Hematopoietic multipotent progenitor cell treated with erythropoietin and hydrocortisone succinate and interleukin-3 and kit ligand, for 8 days (in vitro differentiated cells): ENCODE results near the gene RAB5B.
A peak's percentile ranks its signal among the peaks of the same experiment; 100 is the strongest.
"Not testable (repeated sequence)": the region's sequence is repeated elsewhere in the genome, so short reads cannot be mapped to it uniquely, and the experiment has no call there.

Experiments
- DNase-seq: peaks from one replicate; pipeline ENCODE4 v3.0.0-alpha.2; 2015

Gene RAB5B

DNA sequence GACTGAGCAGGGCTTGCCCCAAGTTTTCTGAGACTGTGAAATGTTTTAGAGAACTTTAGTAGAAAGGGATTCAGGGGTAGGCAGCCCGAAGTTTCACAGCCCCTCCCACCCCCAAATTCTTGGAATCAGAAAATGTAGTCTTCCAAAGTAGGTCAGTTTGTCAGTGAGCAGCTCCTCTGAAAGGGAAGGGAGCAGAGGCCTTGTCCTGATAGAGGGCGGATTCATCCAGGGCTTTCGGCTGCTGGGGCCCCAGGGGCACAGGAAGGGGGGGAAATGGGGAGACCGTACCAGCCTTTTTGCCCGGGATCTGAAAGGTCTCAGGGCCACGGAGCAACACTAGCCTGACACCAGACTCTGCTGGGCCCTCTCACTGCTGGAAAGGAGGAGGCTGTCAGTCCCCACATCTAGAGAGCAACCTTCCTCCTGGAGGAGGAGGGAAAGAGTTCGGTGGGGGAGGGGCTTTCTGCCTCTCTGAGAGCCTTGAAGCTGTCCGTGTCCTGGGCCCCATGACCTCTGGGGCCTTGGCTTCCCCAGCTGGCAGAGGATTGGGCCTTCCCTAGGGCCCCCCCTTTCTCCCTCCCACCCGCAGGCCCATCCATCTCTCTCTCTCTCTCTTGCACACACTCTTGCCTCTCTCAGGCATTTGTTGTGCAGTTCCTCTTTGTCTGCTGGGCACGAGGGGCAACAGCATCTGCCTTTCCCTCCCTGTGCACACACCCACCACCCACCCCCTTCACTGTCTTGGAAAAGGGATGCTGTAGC lies 46.7 kb downstream of the RAB5B start, which contains the start of gene IKZF4:
Gene IKZF4, plus strand, starts transcription at position 621 of the 762 bp plus-strand sequence. CDS start 451 bp downstream, outside the sequence.
- peak; percentile 74 for DNase-seq

DNA sequence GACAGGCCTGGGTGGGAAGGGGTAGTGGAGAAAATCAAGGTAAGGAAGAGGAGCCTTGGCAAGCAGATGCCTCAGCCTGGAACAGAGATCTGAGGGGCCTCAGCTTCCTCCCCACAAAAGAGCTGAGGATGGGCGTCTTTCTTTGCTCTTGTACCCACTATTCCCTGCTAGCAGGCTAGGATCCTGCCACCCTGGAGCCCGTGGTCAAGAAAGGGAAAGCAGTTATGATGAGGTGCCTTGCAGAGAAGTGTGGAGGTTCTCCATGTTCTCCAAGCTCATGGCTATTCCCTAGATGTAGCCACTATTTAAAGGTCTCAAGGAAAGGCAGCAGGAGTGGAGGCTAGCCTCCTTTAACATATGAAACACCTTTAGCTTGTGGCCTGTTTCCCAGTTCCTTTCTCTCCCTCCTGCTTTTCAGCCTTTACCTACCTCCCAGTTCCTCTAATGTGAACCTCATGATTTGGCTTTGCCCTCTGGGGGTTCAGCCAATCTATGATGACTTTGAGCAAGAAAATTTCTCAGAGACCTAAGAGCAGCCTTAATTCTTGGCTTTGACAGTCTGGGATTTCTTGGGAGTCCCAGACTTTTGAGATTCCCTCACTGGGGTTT lies 48.1 kb downstream of the RAB5B start:
- DNase-seq, result peak; percentile 45

DNA sequence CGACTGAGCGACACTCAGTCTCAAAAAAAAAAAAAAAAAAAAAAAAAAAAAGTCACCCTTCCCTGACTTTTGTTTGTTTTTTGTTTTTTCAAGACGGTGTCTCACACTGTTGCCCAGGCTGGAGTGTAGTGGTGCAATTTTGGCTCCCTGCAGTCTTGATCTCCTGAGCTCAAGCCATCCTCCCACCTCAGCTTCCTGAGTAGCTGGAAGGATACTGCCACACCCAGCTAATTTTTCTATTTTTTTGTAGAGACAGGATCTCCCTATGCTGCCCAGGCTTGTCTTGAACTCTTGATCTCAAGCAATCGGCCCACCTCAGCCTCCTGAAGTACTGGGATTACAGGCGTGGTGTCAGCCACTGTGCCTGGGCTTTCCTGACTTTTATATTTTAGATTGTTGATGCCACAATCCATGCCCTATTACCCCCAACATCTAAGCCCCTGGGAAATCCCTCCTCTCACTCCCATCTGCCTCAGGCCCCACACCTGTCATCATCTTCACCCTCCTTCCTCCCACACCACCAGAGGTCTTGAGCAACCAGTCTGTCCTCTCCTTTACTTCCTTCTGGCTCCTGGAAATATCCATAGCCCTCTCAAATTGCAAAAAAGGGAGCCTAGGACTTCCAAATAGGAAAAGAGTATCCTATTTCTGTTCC lies 54.8 kb downstream of the RAB5B start:
- no peak for DNase-seq

DNA sequence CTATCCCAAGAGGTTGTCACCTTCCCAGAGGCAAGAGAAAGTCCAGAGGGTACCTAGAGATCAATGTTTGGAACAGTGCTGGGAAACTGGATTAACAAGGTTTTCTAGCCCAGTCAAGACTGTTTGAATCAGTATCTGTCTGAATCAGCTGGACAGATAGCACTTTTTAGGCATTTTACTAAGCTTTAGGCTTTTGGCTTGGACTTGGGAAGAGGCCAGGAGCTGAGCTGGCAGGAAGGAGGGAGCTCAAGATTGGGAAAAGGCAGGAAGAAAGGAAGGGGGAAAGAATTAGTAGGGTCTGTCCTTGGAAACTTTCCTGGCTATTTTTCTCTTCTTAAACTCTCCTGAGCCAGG lies 55.3 kb downstream of the RAB5B start:
- DNase-seq, result no peak

DNA sequence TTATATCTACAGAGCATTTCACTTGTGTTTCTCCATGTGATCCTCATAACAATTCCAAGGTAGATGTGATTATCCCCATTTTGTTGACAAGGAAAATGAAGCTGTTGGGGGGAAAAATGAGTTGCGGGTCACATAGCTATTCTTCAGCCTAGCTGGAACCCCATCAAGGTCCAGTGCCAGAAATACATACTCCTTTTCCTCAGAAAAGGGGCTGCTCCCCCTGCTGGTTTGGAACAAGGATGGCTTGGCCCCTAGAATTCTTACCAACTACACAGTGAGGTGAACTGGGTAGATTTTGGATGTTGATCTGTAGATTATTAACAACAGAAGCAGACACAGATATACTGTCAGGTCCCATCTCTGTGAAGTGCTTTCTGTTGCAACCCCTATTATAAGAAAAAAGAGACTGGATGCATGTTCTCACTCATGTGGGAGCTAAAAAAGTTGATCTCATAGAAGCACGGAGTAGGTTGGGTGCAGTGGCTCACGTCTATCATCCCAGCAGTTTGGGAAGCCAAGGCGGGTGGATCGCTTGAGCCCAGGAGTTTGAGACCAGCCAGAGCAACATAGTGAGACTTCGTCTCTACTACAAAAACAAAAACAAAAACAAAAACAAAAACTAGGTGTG lies 55.9 kb downstream of the RAB5B start:
- DNase-seq, result peak; percentile 79

DNA sequence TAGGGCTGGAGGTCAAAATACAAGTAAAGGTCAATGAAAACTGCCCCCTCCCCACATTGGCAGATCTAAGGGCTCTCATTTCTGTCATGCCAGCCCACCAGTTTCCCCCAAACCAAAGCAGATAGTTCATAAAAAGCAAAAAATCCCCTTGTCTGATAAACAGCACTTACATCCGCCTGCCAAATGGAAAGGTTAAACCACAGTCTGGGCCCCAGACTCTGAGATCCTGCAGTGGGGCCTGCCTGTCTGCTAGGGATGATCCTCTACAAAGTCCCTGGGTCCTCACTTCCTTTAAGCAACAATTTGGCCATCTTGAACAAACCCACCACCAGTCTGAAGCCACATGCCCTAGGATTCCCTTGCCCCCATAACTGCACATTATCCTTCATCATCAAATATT lies 58.1 kb downstream of the RAB5B start:
- no peak for DNase-seq

DNA sequence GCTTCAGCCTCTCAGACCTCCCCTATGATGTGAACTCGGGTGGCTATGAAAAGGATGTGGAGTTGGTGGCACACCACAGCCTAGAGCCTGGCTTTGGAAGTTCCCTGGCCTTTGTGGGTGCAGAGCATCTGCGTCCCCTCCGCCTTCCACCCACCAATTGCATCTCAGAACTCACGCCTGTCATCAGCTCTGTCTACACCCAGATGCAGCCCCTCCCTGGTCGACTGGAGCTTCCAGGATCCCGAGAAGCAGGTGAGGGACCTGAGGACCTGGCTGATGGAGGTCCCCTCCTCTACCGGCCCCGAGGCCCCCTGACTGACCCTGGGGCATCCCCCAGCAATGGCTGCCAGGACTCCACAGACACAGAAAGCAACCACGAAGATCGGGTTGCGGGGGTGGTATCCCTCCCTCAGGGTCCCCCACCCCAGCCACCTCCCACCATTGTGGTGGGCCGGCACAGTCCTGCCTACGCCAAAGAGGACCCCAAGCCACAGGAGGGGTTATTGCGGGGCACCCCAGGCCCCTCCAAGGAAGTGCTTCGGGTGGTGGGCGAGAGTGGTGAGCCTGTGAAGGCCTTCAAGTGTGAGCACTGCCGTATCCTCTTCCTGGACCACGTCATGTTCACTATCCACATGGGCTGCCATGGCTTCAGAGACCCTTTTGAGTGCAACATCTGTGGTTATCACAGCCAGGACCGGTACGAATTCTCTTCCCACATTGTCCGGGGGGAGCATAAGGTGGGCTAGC lies 60.9 kb downstream of the RAB5B start:
- DNase-seq, result no peak

DNA sequence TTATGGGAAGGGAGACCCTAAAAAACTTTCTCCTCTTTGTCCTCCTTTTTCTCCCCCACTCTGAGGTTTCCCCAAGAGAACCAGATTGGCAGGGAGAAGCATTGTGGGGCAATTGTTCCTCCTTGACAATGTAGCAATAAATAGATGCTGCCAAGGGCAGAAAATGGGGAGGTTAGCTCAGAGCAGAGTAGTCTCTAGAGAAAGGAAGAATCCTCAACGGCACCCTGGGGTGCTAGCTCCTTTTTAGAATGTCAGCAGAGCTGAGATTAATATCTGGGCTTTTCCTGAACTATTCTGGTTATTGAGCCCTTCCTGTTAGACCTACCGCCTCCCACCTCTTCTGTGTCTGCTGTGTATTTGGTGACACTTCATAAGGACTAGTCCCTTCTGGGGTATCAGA lies 63.3 kb downstream of the RAB5B start:
- no peak for DNase-seq

DNA sequence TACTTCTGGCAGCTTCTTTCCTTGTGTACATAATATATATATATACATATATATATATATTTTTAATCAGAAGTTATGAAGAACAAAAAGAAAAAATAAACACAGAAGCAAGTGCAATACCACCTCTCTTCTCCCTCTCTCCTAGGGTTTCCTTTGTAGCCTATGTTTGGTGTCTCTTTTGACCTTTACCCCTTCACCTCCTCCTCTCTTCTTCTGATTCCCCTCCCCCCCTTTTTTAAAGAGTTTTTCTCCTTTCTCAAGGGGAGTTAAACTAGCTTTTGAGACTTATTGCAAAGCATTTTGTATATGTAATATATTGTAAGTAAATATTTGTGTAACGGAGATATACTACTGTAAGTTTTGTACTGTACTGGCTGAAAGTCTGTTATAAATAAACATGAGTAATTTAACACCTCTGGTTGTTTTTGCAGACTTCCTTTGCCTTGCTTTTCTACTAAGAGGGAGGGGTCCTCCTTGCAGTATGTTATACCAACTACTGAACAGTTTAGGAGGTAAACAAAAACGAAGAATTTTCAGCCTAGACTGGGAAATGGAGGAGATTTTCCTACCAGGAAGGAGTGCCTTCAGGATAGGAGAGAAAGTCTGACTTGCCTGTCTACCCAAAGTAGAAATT lies 64.3 kb downstream of the RAB5B start:
- DNase-seq, result no peak

DNA sequence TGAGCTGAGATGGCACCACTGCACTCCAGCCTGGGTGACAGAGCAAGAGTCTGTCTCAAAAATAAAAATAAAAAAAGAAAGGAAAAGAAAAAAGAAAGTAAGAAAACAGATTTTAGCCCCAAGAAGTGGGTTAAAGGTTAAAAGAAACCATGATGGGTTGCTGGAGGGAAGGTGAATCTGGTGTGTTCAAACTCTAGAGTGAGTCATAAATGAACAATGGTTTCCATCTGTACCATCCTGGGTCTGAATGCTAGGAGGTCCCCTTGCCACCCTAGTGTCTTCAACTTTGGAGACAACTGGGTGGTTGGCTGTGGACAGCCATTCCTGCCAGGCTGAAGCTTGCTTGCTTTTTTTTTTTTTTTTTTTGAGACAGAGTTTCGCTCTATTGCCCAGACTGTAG lies 66.3 kb downstream of the RAB5B start:
- no peak for DNase-seq

DNA sequence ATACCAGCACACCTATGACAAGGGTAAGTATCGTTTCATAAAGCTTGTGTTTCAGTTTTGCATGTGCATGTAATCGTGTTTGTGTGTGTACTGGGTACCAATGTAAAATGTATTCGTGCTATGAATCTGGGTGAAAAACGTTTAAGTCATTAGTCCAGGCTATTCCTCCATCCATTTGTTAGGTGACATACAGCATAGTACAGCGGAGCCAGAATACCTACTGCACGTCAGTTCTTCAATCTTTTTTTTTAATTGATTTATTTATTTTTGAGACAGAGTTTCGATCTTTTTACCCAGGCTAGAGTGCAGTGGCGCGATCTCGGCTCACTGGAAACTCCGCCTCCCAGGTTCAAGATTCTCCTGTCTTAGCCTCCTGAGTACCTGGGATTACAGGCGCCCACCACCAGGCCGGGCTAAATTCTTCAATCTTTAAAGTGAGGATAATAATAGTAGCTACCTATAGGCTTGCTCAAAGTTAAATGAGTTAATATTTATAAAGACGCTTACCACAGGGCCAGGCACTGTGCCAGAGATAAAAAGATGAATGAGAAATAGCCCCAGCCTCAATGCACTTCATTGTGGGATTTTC lies 67.2 kb downstream of the RAB5B start:
- DNase-seq, result no peak

DNA sequence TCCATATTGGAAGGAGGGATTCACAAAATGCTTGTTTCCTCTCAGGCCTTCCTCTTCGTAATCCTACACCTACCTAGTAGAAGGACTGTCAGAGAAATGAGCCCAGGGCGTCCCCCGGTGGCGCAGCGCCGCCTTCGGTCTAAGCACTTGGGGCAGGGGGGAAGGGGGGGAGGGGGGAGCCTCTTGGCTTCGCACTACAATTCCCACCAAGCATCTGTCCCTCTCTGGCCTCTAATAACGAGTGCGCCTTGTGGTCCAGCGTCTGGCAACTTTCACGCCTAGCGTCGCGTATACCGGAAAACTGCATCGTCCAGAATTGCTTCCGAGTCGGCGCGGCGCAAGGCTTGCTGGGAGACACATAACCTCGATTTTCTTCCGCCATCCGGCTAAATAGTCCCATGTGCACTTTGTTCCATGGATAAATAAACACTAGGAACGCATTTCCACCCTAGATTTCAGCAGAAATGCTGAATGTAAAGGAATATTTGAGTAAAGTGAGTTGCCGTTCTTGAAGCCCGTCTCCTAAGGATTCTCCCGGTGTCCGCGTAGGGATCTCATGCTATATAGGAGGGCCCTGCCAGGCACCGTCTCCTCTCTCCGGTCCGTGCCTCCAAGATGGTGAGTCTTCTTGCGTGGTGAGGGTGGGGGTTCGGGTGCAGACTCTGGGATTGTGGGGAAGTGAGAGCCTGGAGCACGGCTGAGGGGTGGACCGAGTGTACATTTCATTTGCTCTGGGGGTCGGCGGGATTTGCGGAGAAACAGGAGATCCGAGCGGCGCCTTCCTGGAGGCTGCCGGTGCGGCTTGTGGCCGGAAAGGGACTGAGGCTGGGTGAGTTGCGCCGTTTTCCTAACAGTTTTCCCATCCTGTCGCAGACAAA lies 67.9 kb downstream of the RAB5B start, which contains the start of gene RPS26:
Gene RPS26, plus strand, starts transcription at position 367 of the 878 bp plus-strand sequence. Its CDS starts 249 bp downstream, at position 616.
- peak; percentile 100 for DNase-seq

DNA sequence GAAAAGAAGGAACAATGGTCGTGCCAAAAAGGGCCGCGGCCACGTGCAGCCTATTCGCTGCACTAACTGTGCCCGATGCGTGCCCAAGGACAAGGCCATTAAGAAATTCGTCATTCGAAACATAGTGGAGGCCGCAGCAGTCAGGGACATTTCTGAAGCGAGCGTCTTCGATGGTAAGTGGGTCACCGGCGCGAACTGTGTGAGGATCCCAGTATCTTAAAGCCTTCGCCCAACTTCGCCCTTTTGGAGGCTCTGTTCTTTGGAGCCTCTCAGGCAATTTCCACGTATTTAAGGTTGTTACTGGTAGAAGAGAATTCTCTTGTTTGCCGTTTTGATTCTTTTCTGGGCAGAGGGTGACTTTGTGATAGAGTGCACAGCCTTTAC lies 68.5 kb downstream of the RAB5B start:
- not testable (repeated sequence) for DNase-seq

DNA sequence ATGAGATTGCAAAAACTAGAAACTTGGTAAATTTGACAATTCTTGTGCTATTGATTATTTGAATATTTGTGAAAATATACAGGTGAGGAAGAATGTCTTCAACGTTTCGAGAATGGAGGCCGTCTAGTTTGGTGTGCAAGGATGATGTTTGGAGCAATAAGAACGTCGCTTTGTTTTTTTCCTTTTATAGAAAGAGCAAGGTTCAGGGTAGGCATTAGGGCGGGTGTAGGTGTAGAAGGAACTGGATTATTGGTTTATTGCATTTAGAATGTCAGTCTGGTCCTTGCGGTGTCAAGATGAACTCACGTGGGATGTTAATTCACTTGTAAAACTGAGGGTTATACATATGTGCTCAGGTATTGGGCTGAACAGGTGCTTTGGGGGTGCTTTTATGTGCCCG lies 69.0 kb downstream of the RAB5B start:
- no peak for DNase-seq
